HG03139 (cell line): ENCODE measurements around the gene FGF11.

ENCODE experiments used
- ATAC-seq: cut with Tn5 transposase; IDR thresholded peaks from one replicate; pipeline ENCODE4 v1.9.1; 2021; ENCODE audit not compliant: unreplicated experiment

FGF11 gene

DNA sequence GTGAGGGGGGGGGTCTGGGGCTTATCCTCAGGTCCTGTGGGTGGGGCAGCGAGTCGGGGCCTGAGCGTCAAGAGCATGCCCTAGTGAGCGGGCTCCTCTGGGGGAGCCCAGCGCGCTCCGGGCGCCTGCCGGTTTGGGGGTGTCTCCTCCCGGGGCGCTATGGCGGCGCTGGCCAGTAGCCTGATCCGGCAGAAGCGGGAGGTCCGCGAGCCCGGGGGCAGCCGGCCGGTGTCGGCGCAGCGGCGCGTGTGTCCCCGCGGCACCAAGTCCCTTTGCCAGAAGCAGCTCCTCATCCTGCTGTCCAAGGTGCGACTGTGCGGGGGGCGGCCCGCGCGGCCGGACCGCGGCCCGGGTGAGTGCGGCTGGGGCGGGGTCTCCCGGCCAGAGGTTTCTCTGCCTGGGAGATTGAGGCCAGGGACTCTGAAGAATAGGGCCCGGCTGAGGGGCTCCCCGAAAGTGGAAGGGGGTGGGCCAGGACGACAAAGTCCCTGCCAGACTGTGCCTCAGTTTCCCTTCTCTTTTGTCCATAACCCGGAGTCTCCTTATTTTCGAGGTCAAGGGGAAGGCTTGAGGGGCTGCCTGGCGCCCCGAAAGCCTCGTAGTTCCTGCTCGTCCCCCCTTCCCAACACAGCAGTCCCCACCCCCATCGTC, at the start of gene FGF11:
Gene FGF11, plus strand, starts transcription at position 51 of the 651 bp plus-strand sequence. Its CDS starts 109 bp downstream, at position 160.
- no peak for ATAC-seq

DNA sequence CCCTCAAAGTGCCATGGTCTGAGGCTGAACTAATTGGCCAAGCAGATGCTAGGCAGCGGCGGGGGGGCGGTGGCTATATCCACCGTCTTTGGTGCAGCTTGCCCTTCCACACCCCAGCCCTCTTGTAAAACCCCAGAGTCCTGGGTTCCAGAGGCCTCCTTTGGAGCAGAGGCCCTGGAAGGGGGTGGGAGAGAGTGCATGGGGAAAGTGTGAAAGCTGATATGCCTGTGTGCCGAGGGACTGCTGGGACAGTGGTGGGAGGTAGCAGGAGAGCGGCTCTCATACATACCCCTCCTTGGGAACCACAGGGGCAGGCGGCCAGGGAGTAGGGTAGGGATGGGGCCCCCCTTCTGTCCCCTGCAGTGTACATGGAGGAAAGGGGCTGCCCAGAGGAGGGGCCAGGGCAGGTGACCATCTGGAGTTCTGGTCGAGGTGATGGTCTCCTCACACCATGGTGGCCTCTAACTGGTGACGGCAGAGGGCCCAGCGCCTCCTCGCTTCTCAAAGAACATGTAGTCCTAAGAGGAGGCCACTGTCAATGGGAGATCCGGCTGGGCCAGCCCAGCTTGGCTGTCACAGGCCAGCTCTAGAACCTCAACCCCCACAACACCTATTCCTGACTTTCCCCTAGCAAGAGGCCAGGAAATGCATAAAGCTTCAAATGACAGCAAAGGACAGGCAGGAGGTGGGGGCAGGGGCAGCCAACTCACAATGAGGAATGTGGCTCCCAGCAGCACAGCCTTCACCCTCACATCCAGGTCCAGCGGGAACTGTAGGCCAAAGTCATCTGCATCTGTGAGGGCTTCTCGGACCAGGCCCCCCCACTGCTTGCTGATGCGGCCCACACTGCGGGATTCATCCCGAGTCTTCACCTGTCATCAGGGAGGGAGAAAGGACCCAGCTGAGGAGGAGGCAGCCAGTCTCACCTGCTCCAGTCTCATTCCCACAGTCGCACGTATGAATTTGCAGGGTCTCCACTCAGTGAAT, 49.1 kb upstream of the FGF11 start:
- ATAC-seq, result no peak

DNA sequence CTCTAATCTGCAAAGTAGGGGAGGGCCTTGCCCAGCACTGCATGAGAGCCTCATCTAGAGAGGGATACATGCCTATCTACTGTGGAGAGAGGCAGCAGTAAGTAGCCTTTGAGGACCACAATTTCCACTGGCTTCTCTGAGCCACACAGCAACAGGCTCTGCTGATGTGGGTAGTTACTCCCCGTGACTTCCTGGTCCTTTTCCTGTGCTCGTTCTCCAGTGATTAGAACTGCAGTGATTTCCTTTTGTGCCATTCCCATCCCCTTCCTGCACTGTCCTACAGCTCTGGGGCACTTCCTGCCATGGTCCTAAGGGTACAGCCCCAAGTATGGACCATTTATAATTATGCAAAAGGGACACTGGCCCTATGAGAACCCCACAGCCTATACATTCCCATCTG, 48.0 kb upstream of the FGF11 start:
- ATAC-seq, result no peak

DNA sequence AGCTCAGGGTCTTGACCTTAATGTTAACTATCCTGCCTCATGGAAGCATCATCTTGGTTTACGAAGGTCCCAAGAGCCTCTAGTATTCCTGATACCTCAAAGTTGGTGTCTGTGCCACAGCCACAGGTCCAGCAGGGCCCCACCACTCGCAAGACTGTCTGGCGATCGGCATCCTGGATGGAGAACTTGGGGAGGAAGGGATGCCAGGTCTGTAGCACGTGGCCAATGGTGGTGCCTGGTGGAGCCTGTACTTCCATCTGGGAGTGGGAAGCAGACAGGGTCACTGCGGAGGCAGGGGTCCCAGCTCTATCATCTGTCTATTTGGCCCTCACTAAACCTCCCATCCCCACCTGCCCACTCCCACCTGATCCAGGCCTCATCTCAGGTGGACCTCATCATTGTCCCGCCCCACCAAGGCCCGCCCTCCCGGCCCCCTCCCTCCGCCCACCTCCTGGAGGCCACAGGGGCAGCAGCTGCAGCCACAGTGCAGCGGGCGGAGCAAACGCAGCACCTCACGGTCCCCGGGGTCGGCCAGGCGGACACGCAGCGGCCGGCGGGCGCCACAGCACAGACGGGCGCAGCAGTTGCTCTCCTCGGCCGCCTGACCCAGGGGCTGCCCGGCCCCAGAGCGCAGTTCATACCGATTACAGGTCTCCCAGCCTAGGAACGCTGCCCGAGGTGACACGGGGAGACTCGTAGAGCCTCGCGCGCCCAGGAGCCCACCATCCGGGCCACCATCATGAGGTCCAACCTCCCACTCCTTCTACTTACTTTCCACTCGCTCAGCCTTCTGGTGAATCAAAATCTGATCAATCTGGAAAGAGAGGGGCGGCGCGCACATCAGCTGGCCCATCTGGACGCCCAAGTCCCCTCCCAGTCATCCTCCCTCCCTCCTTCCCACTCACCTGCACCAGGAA, 46.4 kb upstream of the FGF11 start:
- ATAC-seq, result no peak

DNA sequence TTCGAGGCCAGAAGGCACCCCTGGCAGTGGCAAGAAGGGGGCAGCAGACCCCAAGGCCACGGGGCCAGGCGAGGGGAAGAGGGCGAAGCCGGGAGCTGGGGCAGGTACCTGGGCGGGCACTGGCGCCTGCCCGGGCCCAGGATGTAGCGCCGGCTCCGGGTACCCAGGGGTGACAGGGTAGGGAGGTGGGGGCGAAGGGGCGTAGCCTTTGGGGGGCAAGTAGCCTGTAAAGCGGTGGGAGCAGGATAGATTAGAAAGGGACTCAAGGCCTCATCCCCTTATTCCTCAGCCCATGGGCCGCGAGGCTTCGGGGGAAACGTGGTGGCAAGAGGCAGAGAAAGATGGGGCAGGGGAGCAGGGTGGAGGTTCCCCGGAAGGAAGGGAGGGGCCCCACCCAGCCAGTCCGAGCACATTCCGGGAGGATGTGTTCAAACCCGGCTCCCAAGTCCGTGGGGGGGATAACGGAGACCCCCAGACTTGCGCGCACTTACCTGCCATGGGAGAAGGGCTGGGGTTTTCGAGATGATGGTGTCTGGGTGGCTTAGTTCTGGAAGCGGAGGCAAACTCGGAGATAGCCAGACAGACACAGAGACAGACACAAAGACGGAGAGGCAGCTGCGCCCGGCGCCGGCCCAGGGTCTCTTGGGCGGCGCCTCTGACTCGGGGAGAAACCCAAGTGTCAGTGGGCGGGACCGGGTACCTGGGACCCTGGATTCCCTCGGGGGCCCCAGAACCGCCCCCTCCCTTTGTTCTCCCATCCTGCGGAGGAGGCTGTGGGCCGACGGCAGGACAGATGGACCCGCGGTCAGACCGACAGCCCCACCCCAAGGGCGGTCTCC, 45.5 kb upstream of the FGF11 start:
- peak; percentile 13 for ATAC-seq

DNA sequence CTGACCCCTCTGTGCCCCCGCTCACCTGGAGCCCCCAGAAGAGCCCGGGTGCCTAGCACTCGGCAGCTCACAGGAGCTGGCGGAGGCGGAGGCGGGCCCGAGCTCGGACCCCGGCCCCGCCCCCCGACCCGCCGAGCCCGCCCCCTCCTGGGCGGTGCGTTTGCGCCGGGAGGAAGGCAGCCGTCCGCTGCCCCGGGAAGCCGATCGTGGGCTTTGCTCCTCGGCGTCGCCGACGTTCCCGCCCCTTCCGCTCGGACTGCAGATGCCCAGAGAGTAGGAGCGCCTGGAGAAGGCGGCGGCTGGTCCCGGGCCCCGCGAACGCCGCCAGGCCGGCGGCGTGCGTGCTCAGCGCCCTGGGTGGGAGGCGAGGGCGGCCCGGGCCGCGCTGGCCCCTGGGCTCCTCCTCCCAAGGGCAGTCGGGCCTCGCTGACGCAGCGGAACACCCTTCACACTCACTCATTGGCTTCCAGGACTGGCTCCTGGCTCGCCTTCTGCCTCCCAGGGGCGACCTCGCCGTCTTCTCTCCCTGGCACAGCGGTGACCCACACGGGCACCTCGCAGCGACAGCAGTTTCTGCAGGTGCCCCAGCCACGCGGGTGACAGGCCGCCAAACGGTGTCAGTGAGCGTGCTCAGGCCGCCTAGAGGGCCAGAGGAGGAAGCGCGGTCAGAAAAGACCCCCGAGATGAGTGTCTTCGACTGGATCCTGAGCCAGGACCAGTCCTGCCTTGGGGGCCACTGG, 44.7 kb upstream of the FGF11 start, which contains the start of gene PLSCR3:
Gene PLSCR3, minus strand, starts transcription at position 74 of the 740 bp plus-strand sequence. CDS start 415 bp downstream, outside the sequence.
- peak; percentile 61 for ATAC-seq

DNA sequence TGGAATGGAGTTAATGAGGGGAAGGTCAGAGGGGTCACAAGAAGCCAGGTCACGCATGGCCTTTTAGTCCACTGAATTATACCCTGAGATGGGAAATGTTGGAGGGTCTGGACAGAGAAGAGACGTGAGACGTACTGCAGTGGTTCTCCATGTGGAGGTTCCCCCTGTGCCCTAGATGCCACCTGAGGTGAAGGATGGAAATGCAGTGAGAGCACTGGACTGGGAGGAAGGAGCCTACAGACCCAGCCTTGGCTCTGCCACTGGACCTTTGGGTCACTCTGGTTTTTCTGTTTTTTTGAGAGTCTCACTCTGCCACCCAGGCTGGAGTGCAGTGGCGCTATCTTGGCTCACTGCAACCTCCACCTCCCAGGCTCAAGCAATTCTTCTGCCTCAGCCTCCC, 43.2 kb upstream of the FGF11 start:
- ATAC-seq, result no peak

DNA sequence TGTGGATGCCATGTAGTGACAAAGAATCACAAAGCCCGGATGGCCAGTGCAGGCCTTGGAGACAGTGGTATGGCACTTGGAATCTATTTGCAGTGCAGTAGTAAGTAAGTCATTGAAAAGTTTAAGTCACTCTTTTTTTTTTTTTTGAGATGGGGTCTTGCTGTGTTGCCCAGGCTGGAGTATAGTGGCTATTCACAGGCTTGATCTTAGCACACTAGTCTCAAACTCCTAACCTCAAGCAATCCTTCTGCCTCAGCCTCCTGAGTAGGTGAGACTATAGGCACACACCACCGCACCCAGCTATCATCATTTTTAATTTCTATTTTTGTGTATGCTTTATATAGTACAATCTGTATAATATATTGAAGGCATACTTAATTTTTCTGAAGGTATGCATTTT, 40.7 kb upstream of the FGF11 start:
- no peak for ATAC-seq

DNA sequence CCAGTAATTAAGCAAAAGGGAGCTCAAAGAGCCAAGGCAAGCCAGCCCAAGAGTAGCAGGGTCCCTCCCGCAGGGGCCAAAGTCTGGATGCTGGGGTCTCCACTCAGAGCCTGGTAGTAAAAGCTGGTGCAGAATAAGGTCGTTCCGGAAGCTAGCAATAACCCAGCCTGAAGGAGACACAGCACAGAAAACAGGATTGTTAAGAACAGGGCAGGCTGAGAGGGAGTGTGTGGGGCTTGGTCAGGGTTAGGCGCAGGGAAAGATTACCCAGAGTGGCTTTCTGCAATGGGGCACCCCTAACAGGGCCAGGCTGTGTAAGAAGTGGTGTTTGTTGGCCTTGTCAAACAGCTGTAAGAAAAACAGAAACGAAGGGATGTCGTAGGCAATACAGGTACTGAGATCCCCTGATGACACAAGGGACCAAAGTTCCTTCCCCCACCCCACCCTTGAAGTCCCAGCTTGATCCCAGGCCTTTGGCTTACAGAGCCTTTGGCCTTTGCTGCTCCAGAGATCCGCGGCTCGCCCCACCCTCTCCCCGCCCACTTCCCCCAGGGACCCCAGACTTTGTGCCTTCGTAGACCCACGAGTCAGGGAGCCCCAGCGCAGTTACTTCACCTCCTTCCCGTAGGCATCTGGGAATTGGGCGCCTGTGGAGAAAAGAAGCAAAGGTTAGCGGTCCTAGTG, 36.1 kb upstream of the FGF11 start:
- ATAC-seq, result no peak

DNA sequence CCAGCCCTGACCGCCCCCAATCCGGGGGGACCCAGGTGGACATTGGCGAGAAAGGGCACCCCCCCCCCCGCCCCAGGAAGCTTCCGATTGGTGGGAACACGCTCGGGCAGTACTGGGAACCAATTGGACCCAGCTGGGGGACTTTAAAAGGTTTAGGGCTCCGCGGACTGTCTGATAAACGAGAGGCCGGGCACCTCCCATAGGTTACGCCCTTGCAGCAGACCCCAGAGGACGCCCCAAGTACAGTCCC, 35.7 kb upstream of the FGF11 start:
- no peak for ATAC-seq

DNA sequence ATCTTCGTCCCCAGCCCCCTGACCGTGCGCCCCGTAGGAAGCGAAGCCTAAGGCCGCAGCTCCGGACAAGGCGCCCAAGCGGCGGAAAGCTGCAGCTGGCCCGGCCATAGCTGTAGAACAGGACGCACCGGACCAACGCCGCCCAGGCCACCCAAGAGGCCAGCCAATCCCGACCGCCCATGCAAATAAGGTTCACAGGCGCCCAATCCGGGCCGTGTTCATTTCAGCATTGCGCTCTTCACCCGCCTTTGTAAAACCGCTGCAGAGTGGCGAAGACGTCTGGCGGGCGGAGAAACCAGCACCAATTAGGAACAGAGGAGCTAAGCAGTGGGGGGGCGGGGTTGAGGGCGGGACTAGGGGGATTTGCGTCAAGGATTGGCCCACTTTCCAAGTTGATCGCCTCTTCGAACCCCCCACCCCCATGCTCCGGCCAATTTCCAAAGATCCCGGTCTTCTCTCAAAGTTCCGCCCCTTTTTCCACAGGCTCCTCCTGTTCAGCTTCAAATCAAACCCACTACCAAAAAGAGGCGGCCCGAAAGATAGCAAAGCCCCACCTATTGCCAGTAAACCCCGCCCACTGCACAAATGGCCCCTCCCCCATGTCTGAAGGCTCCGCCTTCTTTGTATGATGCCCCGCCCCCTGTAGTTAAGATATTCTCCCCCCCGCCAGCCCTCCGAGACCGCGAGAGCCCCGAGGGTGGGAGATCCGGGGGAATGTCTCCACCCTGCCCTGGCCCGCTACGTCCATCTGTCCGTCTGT, 35.2 kb upstream of the FGF11 start, which contains the start of gene TMEM256:
Gene TMEM256, minus strand, starts transcription at position 121 of the 760 bp plus-strand sequence. Its CDS starts 13 bp downstream, at position 108.
- peak; percentile 89 for ATAC-seq

DNA sequence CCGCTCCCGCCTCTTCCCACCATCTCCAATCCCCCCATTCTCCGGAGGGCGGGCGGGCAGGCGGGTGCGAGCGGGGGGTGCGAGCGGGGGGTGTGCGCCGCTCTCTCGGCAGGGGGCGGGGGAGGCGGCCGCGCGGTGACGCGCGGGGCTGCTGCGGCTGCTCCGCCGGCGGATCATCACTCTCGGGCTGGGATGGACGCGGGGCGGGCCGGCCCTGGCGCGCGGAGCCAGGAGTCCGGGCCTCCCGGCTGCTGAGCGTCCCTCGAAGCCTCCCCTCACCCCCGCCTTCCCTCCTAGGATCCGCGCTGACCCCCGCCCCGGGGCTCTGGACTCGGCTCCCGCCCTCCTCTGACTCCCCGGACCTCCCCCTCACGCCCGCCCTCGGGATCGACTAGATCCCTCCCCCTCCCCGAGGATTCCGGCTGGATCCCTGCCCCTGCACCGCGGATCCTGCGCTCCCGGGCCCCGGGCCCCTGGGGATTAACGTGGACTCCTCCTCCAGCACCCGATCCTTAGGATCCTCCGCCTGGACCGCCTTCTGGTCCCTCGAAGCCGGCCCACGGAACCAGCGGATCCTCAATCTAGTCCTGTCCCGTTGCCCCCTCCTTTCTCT, 34.5 kb upstream of the FGF11 start:
- no peak for ATAC-seq

DNA sequence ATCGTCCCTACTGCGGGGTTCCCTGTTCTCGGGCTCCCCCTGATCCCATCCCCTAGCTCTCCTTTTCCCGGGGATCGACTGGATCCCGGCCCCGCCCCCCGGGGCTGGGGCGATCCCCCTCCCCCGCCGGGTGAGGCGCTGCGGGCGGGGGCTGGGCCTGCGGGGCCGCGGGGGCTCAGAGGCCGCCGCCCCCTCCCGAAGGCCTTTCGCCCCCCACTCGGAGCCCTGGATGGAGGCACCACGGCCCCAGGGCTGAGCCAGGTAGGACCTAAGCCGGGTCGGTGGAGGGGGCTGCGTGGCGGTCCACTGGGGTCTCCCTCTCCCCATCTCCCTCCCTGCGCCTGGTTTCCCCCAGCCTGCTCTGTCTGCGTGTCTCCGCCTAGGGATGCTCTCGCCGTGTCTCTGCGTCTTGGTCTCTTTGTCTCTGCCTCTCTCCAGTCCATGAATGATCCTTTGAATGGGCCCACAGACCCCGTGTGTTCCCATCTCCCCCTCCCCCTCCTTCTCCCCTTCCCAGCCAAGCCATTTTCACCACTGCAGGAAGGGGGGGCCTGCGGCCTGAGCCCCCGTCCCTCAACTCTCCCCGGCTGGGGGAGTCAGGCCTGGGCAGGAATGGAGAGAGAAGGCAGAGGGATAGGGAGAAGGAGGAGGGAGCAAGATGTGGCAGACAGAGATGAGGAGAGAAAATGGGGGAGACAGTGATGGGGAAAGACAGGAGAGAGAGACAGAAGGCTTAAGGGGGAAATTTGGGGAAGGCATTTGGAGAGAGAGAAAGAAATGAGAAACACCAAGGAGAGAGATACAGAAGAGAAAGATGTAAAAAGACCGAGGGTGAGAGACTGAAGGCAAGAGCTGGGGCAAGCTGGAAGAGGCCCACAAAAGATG, 33.7 kb upstream of the FGF11 start:
- no peak for ATAC-seq

DNA sequence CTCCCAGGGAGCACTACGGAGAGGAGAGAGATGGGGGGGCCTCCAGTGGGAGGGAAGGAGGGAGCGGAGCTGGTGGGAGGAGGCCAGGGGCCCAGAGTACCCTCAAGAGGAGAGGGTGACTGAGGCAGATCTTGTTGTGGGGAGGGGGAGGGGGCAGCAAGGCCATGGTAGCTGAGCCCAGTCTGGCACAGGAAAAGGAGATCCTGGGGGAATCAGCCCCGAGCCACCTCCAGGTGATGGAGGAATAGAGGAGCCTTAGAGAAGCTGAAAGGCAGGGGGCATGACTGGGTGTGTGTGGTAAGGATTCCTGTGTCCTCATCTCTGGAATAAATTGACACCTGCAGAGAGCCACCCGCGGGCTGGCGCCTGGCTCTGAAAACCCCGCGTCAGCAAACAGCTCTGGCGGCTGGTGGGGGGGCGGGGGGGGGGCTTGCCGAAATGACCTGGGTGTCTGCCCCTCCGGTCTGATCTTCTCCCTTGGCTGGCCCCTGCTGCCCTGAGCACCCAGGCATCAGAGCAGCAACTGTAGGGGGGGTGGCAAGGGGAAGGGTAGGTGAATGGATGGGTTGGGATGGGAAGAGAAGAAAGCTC, 33.0 kb upstream of the FGF11 start:
- no peak for ATAC-seq

DNA sequence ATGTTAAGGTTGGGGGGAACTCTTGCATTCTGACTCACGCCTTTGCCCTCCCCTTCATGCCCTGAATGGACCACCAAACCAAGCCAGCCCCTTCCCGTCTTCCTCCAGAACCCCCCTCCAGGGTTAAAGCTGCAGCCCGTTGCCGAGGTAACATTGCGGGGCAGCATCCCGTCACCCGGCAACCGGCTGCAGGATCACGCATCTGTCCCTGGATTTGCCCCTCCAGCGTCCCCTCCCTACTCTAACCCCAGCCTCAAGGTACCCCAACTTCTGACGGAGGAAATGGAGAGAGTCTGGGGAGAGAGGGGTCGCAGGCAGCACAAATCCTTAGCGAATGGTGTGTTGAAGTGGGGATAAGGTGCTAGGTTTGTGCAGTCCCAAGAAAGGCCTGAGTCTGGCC, 32.2 kb upstream of the FGF11 start:
- ATAC-seq, result no peak

DNA sequence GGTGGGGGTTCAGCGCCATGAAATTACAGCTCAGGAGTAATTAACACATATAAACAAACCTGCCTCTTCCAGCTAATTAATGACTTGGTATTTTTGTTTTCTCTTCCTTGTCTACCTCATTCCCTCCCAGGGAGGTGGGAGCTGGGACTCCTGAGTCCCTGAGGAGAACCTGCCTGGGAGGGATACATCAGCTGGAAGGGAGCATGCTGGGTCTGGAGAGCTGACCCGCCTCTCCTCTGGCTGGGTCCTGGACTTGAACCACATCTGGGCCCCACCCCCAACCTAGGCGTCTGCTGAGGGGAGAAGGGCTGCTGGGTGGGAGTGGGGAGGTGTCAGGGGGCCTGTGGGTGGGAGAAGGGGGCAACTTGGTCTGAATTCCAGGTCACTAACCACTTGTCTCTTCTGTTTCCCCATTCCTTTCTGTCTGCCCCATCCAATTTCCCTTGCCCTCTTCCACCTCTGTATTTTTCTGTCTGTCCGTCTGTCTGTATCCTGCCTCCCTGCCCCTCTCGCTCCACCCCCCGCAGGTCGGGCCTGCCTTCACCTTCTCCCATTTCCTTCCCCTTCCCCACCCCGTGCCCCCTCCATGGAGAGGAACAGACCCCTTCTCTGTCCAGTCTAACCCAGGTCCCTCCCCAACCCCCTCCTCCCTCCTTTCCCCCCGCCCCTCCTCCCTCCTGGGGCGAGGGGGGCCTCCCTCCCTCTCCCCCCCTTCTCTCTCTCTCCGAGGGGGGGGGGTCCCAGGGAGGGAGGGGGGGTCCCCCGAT, 31.6 kb upstream of the FGF11 start, which contains the start of gene NLGN2:
Gene NLGN2, plus strand, starts transcription at position 361 of the 767 bp plus-strand sequence. CDS start 411 bp downstream, outside the sequence.
- no peak for ATAC-seq
